ENCODE data around the gene C18orf63.

GRCh38 chr18:74351354-74351753 lies 35.7 kb downstream of the C18orf63 start:
- no peak for TF ChIP-seq CTCF (IDR thresholded peaks at IDR 0.05)
- TF ChIP-seq POLR2A (IDR thresholded peaks at IDR 0.05): no peak
- TF ChIP-seq EP300 (IDR thresholded peaks at IDR 0.05): no peak

Measured in ovary (tissue), 3 donors.